Measurements from ENCODE around the gene TBC1D22A. TPM values are rescaled to one million over a fixed set of nuclear protein-coding genes. Genes with fewer than 3 reads are reported as not detected.

Gene TBC1D22A
- total RNA-seq, 1 donor from 2014 or later: 18.9 TPM

- no peaks in the 10 kb centered on the region for H3K27me3 Mint-ChIP-seq (ENCODE audit: low read depth)
- peaks cover 45% of the 10 kb centered on the region for H3K4me1 Mint-ChIP-seq (ENCODE audit: low read depth)
- H3K9me3 Mint-ChIP-seq (ENCODE audit: low read depth): no peaks in the 10 kb centered on the region
- H3K27ac Mint-ChIP-seq (ENCODE audit: unreplicated experiment): no peak overlapping the region
- TF ChIP-seq CTCF (IDR thresholded peaks at IDR 0.05): no peak
- H3K4me3 Mint-ChIP-seq (ENCODE audit: unreplicated experiment): no peak overlapping the region
- no peaks in the 10 kb centered on the region for H3K36me3 Mint-ChIP-seq (ENCODE audit: low read depth)
- no peak for DNase-seq (ENCODE audit: low spot score)
These were observed 12.8 kb downstream of the TBC1D22A start for GRCh38 chr22:46774980-46775849.

- Mint-ChIP-seq H3K27me3 (ENCODE audit: low read depth) (no peaks in the 10 kb centered on the region), H3K9me3 (ENCODE audit: low read depth) (no peaks in the 10 kb centered on the region), H3K4me1 (ENCODE audit: low read depth) (peaks cover 43% of the 10 kb centered on the region), H3K4me3 (ENCODE audit: unreplicated experiment) (no peak overlapping the region), H3K27ac (ENCODE audit: unreplicated experiment) (peak overlapping the region; percentile 27), H3K36me3 (ENCODE audit: low read depth) (no peaks in the 10 kb centered on the region)
- TF ChIP-seq CTCF (IDR thresholded peaks at IDR 0.05): no peak
- DNase-seq (ENCODE audit: low spot score): no peak
These were observed 13.7 kb downstream of the TBC1D22A start for GRCh38 chr22:46775850-46776826.

GRCh38 chr22:46776876-46777608 is 14.6 kb downstream of the TBC1D22A start:
- no peaks in the 10 kb centered on the region for H3K27me3 Mint-ChIP-seq (ENCODE audit: low read depth)
- no peak for TF ChIP-seq CTCF (IDR thresholded peaks at IDR 0.05)
- DNase-seq (ENCODE audit: low spot score): no peak
- H3K27ac Mint-ChIP-seq (ENCODE audit: unreplicated experiment): no peak overlapping the region
- H3K4me3 Mint-ChIP-seq (ENCODE audit: unreplicated experiment): no peak overlapping the region
- no peaks in the 10 kb centered on the region for H3K36me3 Mint-ChIP-seq (ENCODE audit: low read depth)
- H3K9me3 Mint-ChIP-seq (ENCODE audit: low read depth): no peaks in the 10 kb centered on the region
- peaks cover 43% of the 10 kb centered on the region for H3K4me1 Mint-ChIP-seq (ENCODE audit: low read depth)

GRCh38 chr22:46777609-46777970 is 15.1 kb downstream of the TBC1D22A start:
- TF ChIP-seq CTCF (IDR thresholded peaks at IDR 0.05): no peak
- Mint-ChIP-seq H3K4me3 (ENCODE audit: unreplicated experiment) (no peak overlapping the region), H3K4me1 (ENCODE audit: low read depth) (peaks cover 43% of the 10 kb centered on the region), H3K27me3 (ENCODE audit: low read depth) (no peaks in the 10 kb centered on the region), H3K27ac (ENCODE audit: unreplicated experiment) (no peak overlapping the region), H3K9me3 (ENCODE audit: low read depth) (no peaks in the 10 kb centered on the region), H3K36me3 (ENCODE audit: low read depth) (no peaks in the 10 kb centered on the region)
- DNase-seq (ENCODE audit: low spot score): no peak
